NCI-H446 treated with DMSO at 0.1 percent for 48 hours (cell line): ENCODE results near the gene GASK1A.
"Not testable (repeated sequence)": the region's sequence is repeated elsewhere in the genome, so short reads cannot be mapped to it uniquely, and the experiment has no call there.

Experiments
- DNase-seq: peaks from one replicate; lab custom pipeline; 2025; lab: John Stamatoyannopoulos, UW

The GASK1A gene

GRCh38 chr3:43063114-43063513 is 84.0 kb downstream of the GASK1A start:
- no peak for DNase-seq

GRCh38 chr3:43070670-43071069 is 91.6 kb downstream of the GASK1A start:
- DNase-seq, result not testable (repeated sequence)

GRCh38 chr3:43071313-43071893 is 92.3 kb downstream of the GASK1A start:
- no peak for DNase-seq

GRCh38 chr3:43072361-43072760 is 93.2 kb downstream of the GASK1A start:
- DNase-seq, result no peak

GRCh38 chr3:43073116-43073835 is 94.2 kb downstream of the GASK1A start:
- DNase-seq, result no peak

- no peak for DNase-seq
Observed at GRCh38 chr3:43073836-43074220, 94.7 kb downstream of the GASK1A start.

GRCh38 chr3:43074482-43074881 is 95.4 kb downstream of the GASK1A start:
- no peak for DNase-seq

GRCh38 chr3:43074901-43075689 is 96.0 kb downstream of the GASK1A start:
- no peak for DNase-seq

- no peak for DNase-seq
Observed at GRCh38 chr3:43075904-43076661, 97.0 kb downstream of the GASK1A start.

- no peak for DNase-seq
Observed at GRCh38 chr3:43076857-43077256, 97.7 kb downstream of the GASK1A start.

GRCh38 chr3:43077261-43077660 is 98.2 kb downstream of the GASK1A start:
- DNase-seq, result no peak

GRCh38 chr3:43077707-43078106 is 98.6 kb downstream of the GASK1A start:
- no peak for DNase-seq

- DNase-seq, result no peak
Observed at GRCh38 chr3:43079536-43080332, 100.6 kb downstream of the GASK1A start.

GRCh38 chr3:43080726-43081568 is 101.8 kb downstream of the GASK1A start:
- no peak for DNase-seq

GRCh38 chr3:43081796-43082195 is 102.7 kb downstream of the GASK1A start:
- no peak for DNase-seq

- no peak for DNase-seq
Observed at GRCh38 chr3:43082457-43082856, 103.3 kb downstream of the GASK1A start.

GRCh38 chr3:43086460-43087165 is 107.5 kb downstream of the GASK1A start:
- no peak for DNase-seq

GRCh38 chr3:43087249-43087776 is 108.2 kb downstream of the GASK1A start:
- DNase-seq, result no peak

- DNase-seq, result no peak
Observed at GRCh38 chr3:43089081-43089480, 110.0 kb downstream of the GASK1A start.

GRCh38 chr3:43090238-43090637 is 111.1 kb downstream of the GASK1A start:
- no peak for DNase-seq
